Naive thymus-derived CD4-positive, alpha-beta T cell (primary cell): ENCODE measurements around the gene MTHFD2. TPM values are rescaled to one million over a fixed set of nuclear protein-coding genes. Genes with fewer than 3 reads are reported as not detected.

Experiments
- ATAC-seq: fragments of 150-1000 bp; cut with Tn5 transposase; 2 replicates; pipeline ENCODE4 v1.10.0; 2021; ENCODE audit warnings: mild to moderate bottlenecking, moderate library complexity
- CTCF ChIA-PET: fragments of 350-600 bp; sonication (Branson Sonifier 250); formaldehyde crosslinking; loops from one replicate; lab custom pipeline; 2021; ENCODE audit warnings: antibody characterized with exemption; lab: Charles Lee
- POLR2A ChIA-PET: fragments of 350-600 bp; sonication (Branson Sonifier 250); formaldehyde crosslinking; loops from one replicate; lab custom pipeline; 2021; ENCODE audit warnings: antibody characterized with exemption, inconsistent platforms; lab: Charles Lee
- DNase-seq, 9 donors: peaks; one replicate each; pipeline versions ENCODE4 v3.0.0 to v3.0.0-alpha.2; 2020 to 2022; ENCODE audit warnings: mixed read lengths in 1 of 9
- H3K27ac ChIP-seq: one replicate; pipeline ENCODE4 v1.7.0; 2013; ENCODE audit warnings: mild to moderate bottlenecking, low read depth, low read length, moderate library complexity
- H3K27me3 ChIP-seq, 2 donors: one replicate each; pipeline ENCODE4 v1.7.0; 2013; ENCODE audit warnings: low read length in 2 of 2, mild to moderate bottlenecking in 2 of 2, moderate library complexity in 2 of 2; ENCODE audit not compliant: control insufficient read depth in 2 of 2, insufficient read depth in 2 of 2
- H3K36me3 ChIP-seq, 3 experiments: 1 replicate in 2 of 3; 2 replicates in 1 of 3; pipeline ENCODE4 v1.7.0; 2013; ENCODE audit warnings: low read length in 3 of 3, mild to moderate bottlenecking in 3 of 3, moderate library complexity in 1 of 3; ENCODE audit not compliant: insufficient read depth in 3 of 3, control insufficient read depth in 2 of 3
- H3K4me1 ChIP-seq, 2 donors: one replicate each; pipeline ENCODE4 v1.7.0; 2013; ENCODE audit warnings: low read length in 2 of 2, mild to moderate bottlenecking in 2 of 2, moderate library complexity in 1 of 2; ENCODE audit not compliant: control insufficient read depth in 2 of 2, insufficient read depth in 2 of 2
- H3K4me3 ChIP-seq: 2 replicates; pipeline ENCODE4 v1.7.0; 2013; ENCODE audit warnings: mild to moderate bottlenecking, low read length
- H3K9me3 ChIP-seq, 3 experiments: 1 replicate in 2 of 3; 2 replicates in 1 of 3; pipeline ENCODE4 v1.7.0; 2013; ENCODE audit warnings: low read length in 3 of 3; ENCODE audit not compliant: control insufficient read depth in 2 of 3
- H3K27ac Mint-ChIP-seq, 9 donors: one replicate each; pipeline ENCODE4 v1.8.0; 2020 to 2022; ENCODE audit warnings: mixed read lengths in 9 of 9, mild to moderate bottlenecking in 8 of 9, moderate library complexity in 5 of 9, inconsistent platforms in 2 of 9
- H3K27me3 Mint-ChIP-seq, 5 donors: one replicate each; pipeline ENCODE4 v1.8.0; 2021 to 2022; ENCODE audit warnings: mixed read lengths in 5 of 5, mild to moderate bottlenecking in 1 of 5
- H3K36me3 Mint-ChIP-seq, 5 donors: one replicate each; pipeline ENCODE4 v1.8.0; 2020 to 2022; ENCODE audit warnings: mixed read lengths in 5 of 5, mild to moderate bottlenecking in 3 of 5, inconsistent platforms in 1 of 5
- H3K4me1 Mint-ChIP-seq, 7 donors: one replicate each; pipeline ENCODE4 v1.8.0; 2020 to 2022; ENCODE audit warnings: mixed read lengths in 7 of 7, mild to moderate bottlenecking in 3 of 7, inconsistent platforms in 1 of 7
- H3K4me3 Mint-ChIP-seq, 10 donors: one replicate each; pipeline ENCODE4 v1.8.0; 2020 to 2022; ENCODE audit warnings: mild to moderate bottlenecking in 10 of 10, mixed read lengths in 10 of 10, moderate library complexity in 6 of 10, inconsistent platforms in 2 of 10
- H3K9me3 Mint-ChIP-seq, 11 donors: one replicate each; pipeline ENCODE4 v1.8.0; 2020 to 2022; ENCODE audit warnings: mixed read lengths in 11 of 11, mild to moderate bottlenecking in 4 of 11, inconsistent platforms in 1 of 11, moderate library complexity in 1 of 11
- intact Hi-C, 2 donors: fragments of 100-400 bp; cut with micrococcal nuclease; formaldehyde crosslinking; loops; one replicate each; pipeline ENCODE4 v1.15.1; 2023
- polyA plus RNA-seq, 2 donors: library from polyadenylated mRNA; unstranded; fragments of 300-500 nt; fragmentation: Illumina TruSeq; gene quantifications; one replicate each; pipeline ENCODE4 v1.2.3, GENCODE V29; 2021
- total RNA-seq, 6 experiments: library from RNA in 5 of 6; stranded (reverse) in 5 of 6; gene quantifications; 1 replicate in 5 of 6; 2 replicates in 1 of 6; pipeline ENCODE4 v1.2.3 and lab custom pipeline; 2021 to 2026

The MTHFD2 gene
- total and polyA plus RNA-seq, 7 experiments from 2014 or later: 6.8 to 186 (median 17.1) TPM

DNA sequence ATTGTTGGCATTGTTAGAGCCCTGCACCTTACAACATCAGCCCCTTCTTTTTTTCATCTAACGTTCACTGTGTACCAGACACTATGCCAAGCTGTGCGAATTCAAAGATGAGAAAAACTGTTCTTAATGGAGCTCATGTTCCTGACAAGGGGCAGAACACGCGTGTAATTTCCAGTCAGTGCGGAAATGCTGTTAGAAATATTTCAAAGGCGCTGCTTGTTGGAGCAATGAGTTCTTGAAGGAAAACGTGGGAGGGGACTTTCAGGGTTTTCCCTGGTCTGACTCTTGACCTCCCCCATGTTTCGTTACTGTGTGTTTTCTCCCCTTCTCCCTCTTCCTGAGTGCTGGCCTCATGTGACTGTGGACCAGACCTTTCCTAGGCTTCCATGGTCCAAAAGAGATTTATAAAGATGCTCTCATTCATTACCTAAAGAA lies 1.5 kb downstream of the MTHFD2 start:
- Mint-ChIP-seq H3K4me3 (peak overlapping the region; percentile 90 to 100 (median 96)), H3K27me3 (no peaks in the 10 kb centered on the region), H3K36me3 (peaks cover 0 to 21% (median 0%) of the 10 kb centered on the region in 5 donors), H3K9me3 (peaks cover 0 to 2% (median 0%) of the 10 kb centered on the region in 11 donors), H3K4me1 (peaks cover 31 to 62% (median 40%) of the 10 kb centered on the region in 7 donors), H3K27ac (peak overlapping the region; percentile 84 to 98 (median 97))
- ATAC-seq: no peak
- Histone ChIP-seq H3K27me3 (no peaks in the 10 kb centered on the region), H3K9me3 (no peaks in the 10 kb centered on the region), H3K4me3 (peak overlapping the region; percentile 65), H3K4me1 (peaks cover 14 to 18% of the 10 kb centered on the region in 2 donors), H3K36me3 (no peaks in the 10 kb centered on the region), H3K27ac (peak overlapping the region; percentile 88)
- intact Hi-C loops: loop anchor here (2.0 to 10.0 kb wide), 10 partner anchors 51 to 635 kb away; partner anchors contain the start of genes DGUOK (in 2 of the 2), AUP1 (in 1 of the 2), C2orf81 (in 1 of the 2) and DQX1 (in 1 of the 2)
- ChIA-PET CTCF (interaction anchor here (0.7 to 3.0 kb wide), 3 partner anchors 11 to 80 kb away, joined by 4 to 24 read pairs (median 5); partner anchors contain the start of gene MOB1A), POLR2A (interaction anchor here (0.6 to 6.0 kb wide), 8 partner anchors 8 to 373 kb away, joined by 3 to 60 read pairs (median 4); partner anchors contain the start of gene MOB1A)
- DNase-seq: peak in 1 of 9 donors; percentile 52

DNA sequence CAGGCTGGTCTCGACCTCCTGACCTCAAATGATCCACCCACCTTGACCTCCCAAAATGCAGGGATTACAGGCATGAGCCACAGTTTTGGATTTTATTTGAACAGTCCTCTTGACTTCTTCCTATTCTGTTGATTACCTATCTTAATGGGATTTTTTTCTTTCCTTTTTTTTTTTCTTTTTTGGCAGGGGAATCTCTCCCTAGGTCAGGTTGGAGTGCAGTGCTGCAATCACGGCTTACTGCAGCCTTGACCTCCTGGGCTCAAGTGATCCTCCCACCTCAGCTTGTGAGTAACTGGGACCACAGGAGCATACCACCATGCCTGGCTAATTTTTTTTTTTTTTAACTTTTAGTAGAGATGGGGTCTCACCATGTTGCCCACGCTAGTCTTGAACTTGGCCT lies 2.8 kb downstream of the MTHFD2 start:
- Mint-ChIP-seq H3K27ac (peak overlapping the region in 4 of 9 donors; percentile 36 to 70 (median 56)), H3K4me1 (peaks cover 42 to 76% (median 53%) of the 10 kb centered on the region in 7 donors), H3K9me3 (peaks cover 0 to 2% (median 0%) of the 10 kb centered on the region in 11 donors), H3K36me3 (peaks cover 0 to 26% (median 0%) of the 10 kb centered on the region in 5 donors), H3K27me3 (no peaks in the 10 kb centered on the region), H3K4me3 (peak overlapping the region in 4 of 10 donors; percentile 29 to 96 (median 65))
- DNase-seq: no peak
- H3K27me3 ChIP-seq: no peaks in the 10 kb centered on the region
- peaks cover 27 to 31% of the 10 kb centered on the region in 2 donors for H3K4me1 ChIP-seq
- intact Hi-C loops: no loop called here
- ChIA-PET CTCF (interaction anchor here (0.5 to 0.7 kb wide), 3 partner anchors 23 to 377 kb away, joined by 3 to 4 read pairs (median 3); partner anchors contain the start of gene MOB1A), POLR2A (interaction anchor here (0.6 to 6.0 kb wide), 2 partner anchors 9 to 22 kb away, joined by 4 to 60 read pairs; partner anchors contain the start of gene MOB1A)
- ATAC-seq: no peak
- no peaks in the 10 kb centered on the region for H3K9me3 ChIP-seq
- H3K4me3 ChIP-seq: no peak overlapping the region
- no peaks in the 10 kb centered on the region for H3K36me3 ChIP-seq
- no peak overlapping the region for H3K27ac ChIP-seq

DNA sequence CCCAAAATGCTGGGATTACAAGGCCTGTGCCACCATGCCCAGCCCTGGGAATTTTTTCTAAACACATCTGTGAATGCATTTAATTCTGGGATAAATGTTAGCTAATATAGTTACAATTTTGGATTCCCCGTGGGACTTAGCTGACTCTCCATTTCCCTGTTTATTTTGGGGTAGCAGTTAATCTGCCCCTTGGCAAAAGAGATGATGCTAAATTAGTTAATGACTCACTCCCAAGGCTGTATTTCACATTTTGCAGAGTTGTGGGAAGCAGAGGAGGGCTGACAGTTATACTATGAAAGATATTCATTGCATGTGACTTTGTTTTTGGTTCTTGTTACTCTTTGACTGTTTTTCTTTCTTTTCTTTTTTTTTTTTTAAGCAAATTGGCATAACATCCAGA lies 3.2 kb downstream of the MTHFD2 start:
- H3K9me3 ChIP-seq: no peaks in the 10 kb centered on the region
- no peak overlapping the region for H3K27ac ChIP-seq
- CTCF ChIA-PET: interaction anchor here (0.5 to 0.7 kb wide), 2 partner anchors 23 to 377 kb away, joined by 3 read pairs; partner anchors contain the start of gene MOB1A
- Mint-ChIP-seq H3K9me3 (peaks cover 0 to 2% (median 0%) of the 10 kb centered on the region in 11 donors), H3K36me3 (peaks cover 0 to 29% (median 0%) of the 10 kb centered on the region in 5 donors), H3K27ac (peak overlapping the region in 3 of 9 donors; percentile 36 to 70 (median 41)), H3K27me3 (no peaks in the 10 kb centered on the region), H3K4me3 (peak overlapping the region in 2 of 10 donors; percentile 42 to 96), H3K4me1 (peaks cover 46 to 80% (median 56%) of the 10 kb centered on the region in 7 donors)
- DNase-seq (no peak), ATAC-seq (no peak)
- no peaks in the 10 kb centered on the region for H3K27me3 ChIP-seq
- peaks cover 31 to 35% of the 10 kb centered on the region in 2 donors for H3K4me1 ChIP-seq
- POLR2A ChIA-PET: interaction anchor here (1.0 to 6.0 kb wide), 3 partner anchors 10 to 282 kb away, joined by 3 to 60 read pairs (median 4); partner anchors contain the start of genes CCDC142, MOB1A and TTC31
- intact Hi-C loops: no loop called here
- no peak overlapping the region for H3K4me3 ChIP-seq
- H3K36me3 ChIP-seq: no peaks in the 10 kb centered on the region

DNA sequence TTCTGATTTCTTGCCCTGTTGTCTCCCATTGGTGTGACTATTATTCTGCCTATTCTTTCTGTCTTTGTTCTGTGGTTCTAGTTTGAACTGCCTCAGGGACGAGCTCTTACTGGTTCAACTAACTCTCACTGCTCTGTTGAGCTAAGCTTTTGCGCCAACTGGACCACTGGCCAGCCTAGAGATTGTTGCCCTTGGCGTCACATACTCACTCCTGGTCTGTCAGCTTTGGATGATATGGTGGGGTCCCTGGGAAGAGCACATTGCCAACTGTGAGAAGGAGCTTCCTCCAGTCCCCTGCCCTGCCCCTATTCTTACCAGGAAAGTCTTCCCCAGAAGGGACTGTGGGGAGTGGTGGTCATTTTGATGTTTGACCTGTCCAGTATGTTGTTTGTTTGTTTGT lies 6.0 kb downstream of the MTHFD2 start:
- Mint-ChIP-seq H3K4me3 (peak overlapping the region in 3 of 10 donors; percentile 13 to 90 (median 17)), H3K27me3 (no peaks in the 10 kb centered on the region), H3K27ac (peak overlapping the region in 7 of 9 donors; percentile 35 to 98 (median 94)), H3K9me3 (peaks cover 0 to 2% (median 0%) of the 10 kb centered on the region in 11 donors), H3K4me1 (peaks cover 35 to 86% (median 51%) of the 10 kb centered on the region in 7 donors), H3K36me3 (peaks cover 0 to 42% (median 6%) of the 10 kb centered on the region in 5 donors)
- intact Hi-C loops: no loop called here
- H3K9me3 ChIP-seq: no peaks in the 10 kb centered on the region
- H3K27ac ChIP-seq: no peak overlapping the region
- H3K4me1 ChIP-seq: peaks cover 29 to 45% of the 10 kb centered on the region in 2 donors
- no peak for ATAC-seq
- peaks cover 0 to 15% (median 6%) of the 10 kb centered on the region in 3 experiments for H3K36me3 ChIP-seq
- no peaks in the 10 kb centered on the region for H3K27me3 ChIP-seq
- ChIA-PET CTCF (interaction anchor here (1.1 kb wide), 1 partner anchor 26 kb away, joined by 3 read pairs; the partner anchor contains the start of gene MOB1A), POLR2A (interaction anchor here (0.6 to 3.3 kb wide), 5 partner anchors 9 to 971 kb away, joined by 3 to 29 read pairs (median 3); partner anchors contain the start of genes MOB1A and PRADC1)
- H3K4me3 ChIP-seq: no peak overlapping the region
- DNase-seq: no peak

DNA sequence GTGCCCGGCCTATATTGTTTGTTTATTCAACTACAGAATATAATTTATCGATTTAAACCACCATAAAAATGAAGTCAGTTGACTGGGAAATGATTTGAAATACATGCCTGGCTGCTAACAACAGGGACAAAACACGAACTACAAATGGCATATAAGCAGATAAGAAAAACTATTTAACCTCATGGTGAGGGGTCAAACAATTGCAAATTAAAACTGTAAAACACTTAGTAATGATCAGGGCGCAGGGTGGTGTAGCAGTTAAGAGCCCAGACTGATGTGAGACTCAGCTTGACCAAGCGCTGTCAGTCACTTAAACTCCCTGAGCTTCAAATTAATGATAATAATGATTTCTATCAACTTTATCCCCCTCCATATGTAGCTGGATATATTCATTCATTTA lies 6.7 kb downstream of the MTHFD2 start:
- H3K27ac Mint-ChIP-seq: peak overlapping the region; percentile 91 to 98 (median 94)
- peaks cover 0 to 22% (median 12%) of the 10 kb centered on the region in 3 experiments for H3K36me3 ChIP-seq
- peaks cover 0 to under 1% (median 0%) of the 10 kb centered on the region in 11 donors for H3K9me3 Mint-ChIP-seq
- H3K4me1 ChIP-seq: peaks cover 23 to 42% of the 10 kb centered on the region in 2 donors
- H3K4me1 Mint-ChIP-seq: peaks cover 29 to 88% (median 44%) of the 10 kb centered on the region in 7 donors
- DNase-seq: no peak
- no peaks in the 10 kb centered on the region for H3K27me3 Mint-ChIP-seq
- H3K4me3 ChIP-seq: no peak overlapping the region
- POLR2A ChIA-PET: interaction anchor here (1.1 to 3.3 kb wide), 4 partner anchors 8 to 972 kb away, joined by 3 to 29 read pairs (median 3); partner anchors contain the start of genes MOB1A and PRADC1
- H3K36me3 Mint-ChIP-seq: peaks cover 0 to 43% (median 10%) of the 10 kb centered on the region in 5 donors
- intact Hi-C loops: loop anchor here in 1 of 2 donors (5.0 kb wide), 1 partner anchor 38 kb away; no protein-coding TSS in a partner anchor
- H3K27me3 ChIP-seq: no peaks in the 10 kb centered on the region
- H3K27ac ChIP-seq: peak overlapping the region; percentile 63
- CTCF ChIA-PET: interaction anchor here (0.6 to 1.9 kb wide), 5 partner anchors 11 to 324 kb away, joined by 3 to 4 read pairs (median 3); partner anchors contain the start of genes AUP1, HTRA2 and MOB1A
- no peaks in the 10 kb centered on the region for H3K9me3 ChIP-seq
- ATAC-seq: no peak
- peak overlapping the region; percentile 48 to 90 (median 82) for H3K4me3 Mint-ChIP-seq

DNA sequence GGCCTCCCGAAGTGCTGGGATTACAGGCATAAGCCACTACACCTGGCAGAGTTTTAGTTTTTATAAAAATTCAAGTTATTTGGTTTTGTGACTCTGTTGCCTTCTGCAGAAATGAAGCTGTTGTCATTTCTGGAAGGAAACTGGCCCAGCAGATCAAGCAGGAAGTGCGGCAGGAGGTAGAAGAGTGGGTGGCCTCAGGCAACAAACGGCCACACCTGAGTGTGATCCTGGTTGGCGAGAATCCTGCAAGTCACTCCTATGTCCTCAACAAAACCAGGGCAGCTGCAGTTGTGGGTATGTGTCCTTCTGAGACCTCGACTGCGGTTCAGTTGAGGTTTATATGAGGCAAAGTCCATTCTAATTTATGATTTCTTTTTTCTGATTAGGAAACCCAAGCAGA lies 7.2 kb downstream of the MTHFD2 start:
- Mint-ChIP-seq H3K4me1 (peaks cover 25 to 83% (median 41%) of the 10 kb centered on the region in 7 donors), H3K36me3 (peaks cover 0 to 42% (median 10%) of the 10 kb centered on the region in 5 donors), H3K27ac (peak overlapping the region; percentile 91 to 98 (median 94)), H3K9me3 (no peaks in the 10 kb centered on the region), H3K4me3 (peak overlapping the region; percentile 48 to 90 (median 82)), H3K27me3 (no peaks in the 10 kb centered on the region)
- Histone ChIP-seq H3K27ac (peak overlapping the region; percentile 63), H3K4me3 (peak overlapping the region; percentile 53), H3K27me3 (no peaks in the 10 kb centered on the region), H3K9me3 (no peaks in the 10 kb centered on the region), H3K36me3 (peaks cover 0 to 24% (median 14%) of the 10 kb centered on the region in 3 experiments), H3K4me1 (peaks cover 22 to 37% of the 10 kb centered on the region in 2 donors)
- ATAC-seq: peak; percentile 41
- peak in 3 of 9 donors; percentile 10 to 17 (median 14) for DNase-seq
- ChIA-PET CTCF (interaction anchor here (0.6 to 1.9 kb wide), 4 partner anchors 11 to 324 kb away, joined by 3 to 4 read pairs (median 3); partner anchors contain the start of genes AUP1, HTRA2 and MOB1A), POLR2A (interaction anchor here (0.8 to 3.3 kb wide), 4 partner anchors 21 to 41 kb away, joined by 3 to 29 read pairs (median 3); partner anchors contain the start of gene MOB1A)
- intact Hi-C loops: loop anchor here in 1 of 2 donors (5.0 kb wide), 1 partner anchor 38 kb away; no protein-coding TSS in a partner anchor
